ENCODE results near the gene SLX4IP.

GRCh38 chr20:10469056-10469455, 34.0 kb downstream of the SLX4IP start:
- no peak for TF ChIP-seq CTCF (IDR thresholded peaks at IDR 0.05; ENCODE audit: insufficient read depth, low read depth, low read length)
- no peak for TF ChIP-seq EZH2 (IDR thresholded peaks at IDR 0.05; ENCODE audit: insufficient read depth, low read length)

Data from astrocyte (in vitro differentiated cells and primary cell).